Measurements from ENCODE around the gene KRT17. TPM values are rescaled to one million over a fixed set of nuclear protein-coding genes. Genes with fewer than 3 reads are reported as not detected.
"Not testable (repeated sequence)": the region's sequence is repeated elsewhere in the genome, so short reads cannot be mapped to it uniquely, and the experiment has no call there.

Gene KRT17
- total RNA-seq, 1 experiment from 2014 or later, result 286 TPM

DNA sequence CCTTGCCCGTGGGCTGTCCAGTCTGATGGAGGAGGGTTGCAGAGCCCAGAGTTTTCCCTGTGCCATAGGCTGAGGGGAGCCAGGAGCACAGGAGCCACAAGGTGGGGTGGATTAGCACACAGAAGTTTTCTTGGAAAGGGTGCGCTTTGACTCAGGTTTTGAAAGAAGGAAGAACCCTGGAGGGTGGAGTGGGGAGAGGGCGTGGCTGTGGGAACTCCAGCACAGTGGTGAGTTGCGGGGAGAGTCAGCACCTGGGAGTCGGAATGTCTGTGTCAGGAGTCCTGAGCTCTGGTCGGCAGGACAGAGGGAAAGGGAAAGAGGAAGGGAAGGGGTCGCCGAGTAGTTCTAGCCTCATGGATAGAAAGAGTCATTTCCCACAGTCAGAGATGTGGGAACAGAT is 28.8 kb downstream of the KRT17 start:
- no peak for DNase-seq (ENCODE audit: low spot score)

- no peak for DNase-seq (ENCODE audit: low spot score)
These were observed 29.9 kb downstream of the KRT17 start for GRCh38 chr17:41594363-41594915.

GRCh38 chr17:41593306-41593981 is 30.9 kb downstream of the KRT17 start:
- DNase-seq (ENCODE audit: low spot score), result no peak

GRCh38 chr17:41592601-41593305 is 31.6 kb downstream of the KRT17 start:
- no peak for DNase-seq (ENCODE audit: low spot score)

GRCh38 chr17:41589301-41589700 is 35.1 kb downstream of the KRT17 start:
- DNase-seq (ENCODE audit: low spot score), result no peak

GRCh38 chr17:41588126-41588810 is 36.1 kb downstream of the KRT17 start:
- no peak for DNase-seq (ENCODE audit: low spot score)

- DNase-seq (ENCODE audit: low spot score), result no peak
These were observed 37.4 kb downstream of the KRT17 start, which contains the start of gene KRT14 for GRCh38 chr17:41586863-41587495. Gene KRT14, minus strand, starts transcription at chr17:41586895. Its CDS starts 61 bp downstream, at chr17:41586834.

GRCh38 chr17:41585301-41586056 is 38.9 kb downstream of the KRT17 start:
- DNase-seq (ENCODE audit: low spot score), result no peak

DNA sequence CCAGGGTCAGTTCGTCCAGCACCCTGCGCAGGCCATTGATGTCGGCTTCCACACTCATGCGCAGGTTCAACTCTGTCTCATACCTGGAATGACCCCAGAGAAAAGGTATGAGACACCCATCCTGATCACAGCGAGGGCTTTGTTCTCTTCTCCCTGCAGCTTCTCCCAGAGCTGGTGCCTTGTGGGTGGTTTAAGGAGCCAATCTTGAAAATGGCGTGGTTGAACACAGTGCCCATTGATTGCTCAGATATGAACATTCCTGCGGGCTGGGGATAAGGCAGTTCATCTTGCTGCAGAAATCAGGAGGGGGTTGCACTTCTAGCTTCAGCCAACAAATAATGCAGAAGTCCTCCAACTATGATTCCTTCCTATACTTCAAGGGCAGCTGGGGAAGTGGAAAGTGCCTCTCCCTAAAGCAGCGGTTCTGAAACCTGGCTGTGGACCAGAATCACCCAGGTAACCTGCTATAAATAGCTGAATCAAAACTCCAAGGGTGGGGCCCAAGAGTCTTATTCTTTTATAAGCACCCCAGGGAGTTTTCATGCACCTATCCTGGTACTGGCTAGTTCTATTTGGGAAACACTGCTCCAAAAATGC is 39.9 kb downstream of the KRT17 start:
- DNase-seq (ENCODE audit: low spot score), result not testable (repeated sequence)

DNA sequence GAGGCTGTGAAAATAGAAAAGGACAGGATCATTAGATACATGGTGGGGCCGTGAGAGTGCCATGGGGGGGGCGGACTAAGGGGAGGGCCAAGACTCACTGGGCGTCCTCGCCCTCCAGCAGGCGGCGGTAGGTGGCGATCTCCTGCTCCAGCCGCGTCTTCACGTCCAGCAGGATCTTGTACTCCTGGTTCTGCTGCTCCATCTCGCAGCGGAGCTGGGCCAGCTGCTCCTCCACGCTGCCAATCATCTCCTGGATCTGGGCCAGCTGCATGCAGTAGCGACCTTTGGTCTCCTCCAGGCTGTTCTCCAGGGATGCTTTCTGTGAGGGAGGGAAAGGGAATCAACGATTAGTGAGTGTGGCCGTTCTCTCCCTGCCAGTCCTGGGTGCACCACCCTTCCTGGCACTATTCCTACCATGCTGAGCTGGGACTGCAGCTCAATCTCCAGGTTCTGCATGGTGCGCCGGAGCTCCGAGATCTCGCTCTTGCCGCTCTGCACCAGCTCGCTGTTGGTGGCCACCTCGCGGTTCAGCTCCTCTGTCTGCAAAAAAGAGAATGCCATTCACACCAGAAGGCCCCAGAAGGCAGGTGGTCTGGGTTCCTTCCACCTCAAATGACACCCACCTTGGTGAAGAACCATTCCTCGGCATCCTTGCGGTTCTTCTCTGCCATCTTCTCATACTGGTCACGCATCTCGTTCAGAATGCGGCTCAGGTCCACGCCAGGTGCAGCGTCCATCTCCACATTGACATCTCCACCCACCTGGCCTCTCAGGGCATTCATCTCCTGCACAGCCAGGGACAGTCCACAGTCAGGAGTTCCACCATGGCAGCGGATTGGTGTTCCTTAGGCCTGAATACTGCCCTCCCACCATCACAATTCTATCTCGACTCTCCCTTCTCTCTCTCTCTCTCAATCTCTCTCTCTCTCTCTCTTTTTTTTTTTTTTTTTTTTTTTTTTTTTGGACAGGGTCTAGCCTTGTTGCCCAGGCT is 40.9 kb downstream of the KRT17 start:
- peak; percentile 70 for DNase-seq (ENCODE audit: low spot score)

DNA sequence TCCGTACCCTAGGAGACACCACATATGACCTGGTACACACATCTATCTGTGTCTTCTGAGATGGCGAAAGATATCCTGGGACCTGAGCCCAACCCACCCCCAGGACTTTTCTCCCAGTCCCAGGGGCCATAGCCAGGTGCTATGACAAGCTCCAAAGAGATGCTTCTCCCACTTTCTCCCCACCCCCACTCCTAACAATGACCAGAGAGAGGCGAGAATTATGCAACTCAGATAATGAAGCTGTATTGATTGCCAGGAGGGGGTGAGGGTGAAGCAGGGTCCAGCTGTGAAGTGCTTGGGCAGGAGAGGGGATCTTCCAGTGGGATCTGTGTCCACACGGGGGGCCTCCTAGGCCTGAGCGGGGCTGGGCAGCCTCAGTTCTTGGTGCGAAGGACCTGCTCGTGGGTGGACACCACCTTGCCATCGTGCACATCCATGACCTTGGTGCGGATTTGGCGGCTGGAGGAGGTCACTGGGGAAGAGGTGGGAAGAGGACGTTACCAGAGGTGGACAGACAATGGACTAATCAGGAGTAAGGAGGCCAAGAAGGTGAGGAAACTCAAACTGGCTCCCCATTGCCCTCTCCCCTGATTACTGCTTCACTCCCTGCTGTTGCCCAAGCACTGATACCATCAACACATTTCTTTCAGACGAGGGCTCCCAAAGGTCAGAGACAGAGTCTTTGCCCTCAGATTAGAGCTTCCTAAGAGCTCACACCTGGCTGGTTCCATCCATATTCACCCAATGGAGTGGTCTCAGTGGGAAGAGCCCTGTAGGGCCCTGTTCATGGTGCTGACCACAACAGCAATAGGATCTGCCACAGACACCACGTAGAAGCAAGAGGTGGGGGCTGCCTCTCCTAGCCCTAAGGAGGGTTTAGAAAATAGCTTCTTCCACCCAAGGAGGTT is 42.1 kb downstream of the KRT17 start:
- DNase-seq (ENCODE audit: low spot score), result not testable (repeated sequence)

DNA sequence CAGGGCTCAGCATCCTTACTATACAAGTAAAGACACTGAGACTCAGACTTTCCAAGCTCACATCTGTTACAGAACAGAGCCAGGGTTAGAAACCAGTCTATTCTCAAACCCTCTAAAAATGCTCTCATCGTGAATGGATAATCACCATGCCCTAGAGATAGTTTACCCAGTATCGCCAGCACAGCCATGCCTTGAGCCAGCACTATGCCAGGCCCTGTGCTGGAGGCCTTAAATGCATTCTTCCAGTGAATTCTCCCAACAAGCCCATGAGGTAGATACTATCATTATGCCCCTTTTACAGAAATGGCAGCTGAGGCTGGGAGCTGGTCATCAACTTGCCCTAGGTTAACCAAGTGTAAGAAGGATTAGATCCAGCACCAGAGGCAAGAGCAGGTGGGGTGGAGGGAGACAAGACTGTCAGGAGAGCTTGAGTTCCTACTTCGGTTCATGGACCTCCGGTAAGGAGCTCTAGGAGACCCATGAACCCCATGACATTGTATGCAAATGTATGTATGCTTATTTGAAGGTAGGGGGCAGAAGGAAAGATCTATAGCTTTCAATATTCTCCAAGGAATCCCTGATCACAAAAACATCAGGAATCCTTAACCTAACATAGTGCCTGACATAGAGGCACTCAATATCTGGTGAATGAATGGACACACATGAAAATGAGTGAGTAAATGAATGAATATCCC is 42.9 kb downstream of the KRT17 start:
- no peak for DNase-seq (ENCODE audit: low spot score)

GRCh38 chr17:41580687-41581365 is 43.5 kb downstream of the KRT17 start:
- no peak for DNase-seq (ENCODE audit: low spot score)

DNA sequence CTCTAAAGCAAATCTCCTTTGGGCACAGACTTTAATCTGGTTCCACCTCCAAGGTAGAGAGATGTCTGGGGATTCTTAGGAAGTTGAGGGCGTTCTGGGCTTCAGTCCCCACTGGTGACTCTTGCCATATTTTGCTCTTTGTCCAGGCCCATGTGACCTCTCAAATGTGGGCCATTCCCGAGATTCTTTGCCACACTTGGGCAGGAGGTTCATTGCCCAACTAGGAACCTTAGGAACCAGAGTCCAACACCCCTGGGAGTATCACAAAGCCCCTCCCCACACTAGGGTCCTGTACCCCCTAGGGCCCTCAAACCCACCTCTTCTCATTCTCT is 44.2 kb downstream of the KRT17 start:
- no peak for DNase-seq (ENCODE audit: low spot score)

DNA sequence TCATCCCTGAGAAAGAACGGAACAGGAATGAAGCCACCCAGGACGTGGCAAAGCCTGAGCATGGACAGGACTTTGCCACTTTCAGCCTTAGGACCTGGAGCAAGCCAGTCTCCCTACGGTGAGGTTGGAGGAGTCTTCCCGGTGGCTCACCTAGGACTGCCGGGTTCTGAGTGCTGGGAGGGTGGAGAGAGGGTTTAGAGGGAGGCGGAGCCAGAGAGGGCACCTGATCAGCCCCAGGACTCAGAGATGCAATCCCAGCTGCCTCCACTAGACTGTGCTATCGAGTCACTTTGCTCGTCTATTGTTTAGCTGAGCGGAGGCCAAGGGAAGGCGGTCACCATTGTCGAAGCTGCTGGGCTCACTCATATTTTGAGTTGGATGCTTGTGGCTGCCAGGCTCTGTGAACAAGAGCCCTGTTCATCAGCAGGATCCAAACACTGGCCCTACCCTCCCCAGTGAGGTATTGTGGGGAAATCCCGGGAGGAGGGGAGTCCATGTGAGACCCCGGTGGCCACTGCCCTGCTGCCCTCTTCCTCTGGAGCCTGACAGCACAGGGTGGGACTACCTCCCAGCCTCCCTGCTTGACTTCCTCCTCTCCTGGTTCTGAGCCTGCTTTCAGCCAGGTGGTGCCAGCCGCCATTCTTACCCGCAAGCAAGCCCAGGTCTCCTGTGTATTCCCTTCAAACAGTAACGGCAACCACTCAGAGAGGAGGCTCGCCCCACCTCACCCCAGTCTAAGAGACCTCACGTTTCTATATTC is 44.7 kb downstream of the KRT17 start:
- peak; percentile 97 for DNase-seq (ENCODE audit: low spot score)

GRCh38 chr17:41578971-41579370 is 45.4 kb downstream of the KRT17 start:
- no peak for DNase-seq (ENCODE audit: low spot score)

Data from HT-29 (cell line).